ENCODE measurements around the gene UPK3A. TPM values are rescaled to one million over a fixed set of nuclear protein-coding genes. Genes with fewer than 3 reads are reported as not detected.

The UPK3A gene
- total RNA-seq, 1 experiment from 2014 or later, result 2.0 TPM

GRCh38 chr22:45328822-45329529 lies 44.2 kb downstream of the UPK3A start:
- H3K27ac Mint-ChIP-seq (ENCODE audit: unreplicated experiment), result no peak overlapping the region
- H3K36me3 ChIP-seq (ENCODE audit: control insufficient read depth, insufficient read depth, low read length), result peaks cover 9% of the 10 kb centered on the region; the same call in 1 of the 2 replicates
- no peaks in the 10 kb centered on the region for H3K27me3 Mint-ChIP-seq (ENCODE audit: insufficient read depth, unreplicated experiment)
- CTCF ChIA-PET, result interaction anchor here (0.8 kb wide), 1 partner anchor 42 kb away, joined by 3 read pairs; no protein-coding TSS in a partner anchor
- no peaks in the 10 kb centered on the region for H3K4me1 Mint-ChIP-seq (ENCODE audit: low read depth, unreplicated experiment)
- H3K27me3 ChIP-seq (replicated peaks; ENCODE audit: control insufficient read depth, insufficient read depth, low read length), result no peaks in the 10 kb centered on the region
- H3K4me1 ChIP-seq, result no peaks in the 10 kb centered on the region
- H3K36me3 Mint-ChIP-seq (ENCODE audit: insufficient read depth, unreplicated experiment), result peaks cover 71% of the 10 kb centered on the region
- H3K9me3 ChIP-seq, result no peaks in the 10 kb centered on the region
- no peak for DNase-seq
- H3K4me3 ChIP-seq (ENCODE audit: low read depth, low read length), result no peak overlapping the region
- no peaks in the 10 kb centered on the region for H3K9me3 Mint-ChIP-seq (ENCODE audit: unreplicated experiment)
- POLR2A ChIA-PET, result no interaction called here
- H3K4me3 Mint-ChIP-seq (ENCODE audit: unreplicated experiment), result no peak overlapping the region
- no peak for TF ChIP-seq CTCF (IDR thresholded peaks at IDR 0.05; ENCODE audit: insufficient read depth in 1 of 2, low read depth in 1 of 2, low read length in 1 of 2, severe bottlenecking in 1 of 2, unreplicated experiment in 1 of 2)
- TSS peak; percentile 10 for BruUV-seq (replicated peaks)
- intact Hi-C loops (cut with micrococcal nuclease; ENCODE audit: unreplicated experiment), result no loop called here

GRCh38 chr22:45329530-45329936 lies 44.8 kb downstream of the UPK3A start:
- no TSS peak for BruUV-seq (replicated peaks)
- CTCF ChIA-PET, result no interaction called here
- H3K4me3 Mint-ChIP-seq (ENCODE audit: unreplicated experiment), result no peak overlapping the region
- H3K27me3 Mint-ChIP-seq (ENCODE audit: insufficient read depth, unreplicated experiment), result no peaks in the 10 kb centered on the region
- no peak for DNase-seq
- no peaks in the 10 kb centered on the region for H3K4me1 Mint-ChIP-seq (ENCODE audit: low read depth, unreplicated experiment)
- H3K9me3 ChIP-seq, result no peaks in the 10 kb centered on the region
- peaks cover 72% of the 10 kb centered on the region for H3K36me3 Mint-ChIP-seq (ENCODE audit: insufficient read depth, unreplicated experiment)
- no peaks in the 10 kb centered on the region for H3K4me1 ChIP-seq
- H3K9me3 Mint-ChIP-seq (ENCODE audit: unreplicated experiment), result no peaks in the 10 kb centered on the region
- intact Hi-C loops (cut with micrococcal nuclease; ENCODE audit: unreplicated experiment), result no loop called here
- TF ChIP-seq CTCF (IDR thresholded peaks at IDR 0.05; ENCODE audit: insufficient read depth in 1 of 2, low read depth in 1 of 2, low read length in 1 of 2, severe bottlenecking in 1 of 2, unreplicated experiment in 1 of 2), result no peak
- H3K27ac Mint-ChIP-seq (ENCODE audit: unreplicated experiment), result no peak overlapping the region
- H3K27me3 ChIP-seq (replicated peaks; ENCODE audit: control insufficient read depth, insufficient read depth, low read length), result no peaks in the 10 kb centered on the region
- H3K4me3 ChIP-seq (ENCODE audit: low read depth, low read length), result no peak overlapping the region
- POLR2A ChIA-PET, result no interaction called here
- H3K36me3 ChIP-seq (ENCODE audit: control insufficient read depth, insufficient read depth, low read length), result peaks cover 7% of the 10 kb centered on the region; the same call in 1 of the 2 replicates

- no peaks in the 10 kb centered on the region for H3K27me3 ChIP-seq (replicated peaks; ENCODE audit: control insufficient read depth, insufficient read depth, low read length)
- H3K4me1 ChIP-seq, result no peaks in the 10 kb centered on the region
- H3K9me3 ChIP-seq, result no peaks in the 10 kb centered on the region
- Mint-ChIP-seq H3K36me3 (ENCODE audit: insufficient read depth, unreplicated experiment) (peaks cover 72% of the 10 kb centered on the region), H3K27ac (ENCODE audit: unreplicated experiment) (peak overlapping the region; percentile 32), H3K9me3 (ENCODE audit: unreplicated experiment) (no peaks in the 10 kb centered on the region), H3K4me3 (ENCODE audit: unreplicated experiment) (no peak overlapping the region), H3K4me1 (ENCODE audit: low read depth, unreplicated experiment) (no peaks in the 10 kb centered on the region), H3K27me3 (ENCODE audit: insufficient read depth, unreplicated experiment) (no peaks in the 10 kb centered on the region)
- no TSS peak for BruUV-seq (replicated peaks)
- intact Hi-C loops (cut with micrococcal nuclease; ENCODE audit: unreplicated experiment), result no loop called here
- no peak overlapping the region for H3K4me3 ChIP-seq (ENCODE audit: low read depth, low read length)
- TF ChIP-seq CTCF (IDR thresholded peaks at IDR 0.05; ENCODE audit: insufficient read depth in 1 of 2, low read depth in 1 of 2, low read length in 1 of 2, severe bottlenecking in 1 of 2, unreplicated experiment in 1 of 2), result no peak
- peaks cover 9% of the 10 kb centered on the region; the same call in 1 of the 2 replicates for H3K36me3 ChIP-seq (ENCODE audit: control insufficient read depth, insufficient read depth, low read length)
- ChIA-PET CTCF (no interaction called here), POLR2A (no interaction called here)
- DNase-seq, result no peak
These were observed 45.8 kb downstream of the UPK3A start for GRCh38 chr22:45330548-45330947.

All from Caco-2 (cell line).